Immature natural killer cell (primary cell): ENCODE measurements around the gene G6PC1. TPM values are rescaled to one million over a fixed set of nuclear protein-coding genes. Genes with fewer than 3 reads are reported as not detected.
"Not testable (repeated sequence)": the region's sequence is repeated elsewhere in the genome, so short reads cannot be mapped to it uniquely, and the experiment has no call there.

ENCODE experiments used
- DNase-seq, 3 donors: peaks; one replicate each; pipeline ENCODE4 v3.0.0; 2022; ENCODE audit warnings: mixed read lengths in 1 of 3
- H3K27ac Mint-ChIP-seq, 6 donors: one replicate each; pipeline ENCODE4 v1.8.0; 2020; ENCODE audit warnings: mixed read lengths in 6 of 6, mild to moderate bottlenecking in 5 of 6, inconsistent platforms in 4 of 6, moderate library complexity in 3 of 6
- H3K27me3 Mint-ChIP-seq, 3 donors: one replicate each; pipeline ENCODE4 v1.8.0; 2020 to 2021; ENCODE audit warnings: low read depth in 3 of 3, mild to moderate bottlenecking in 3 of 3, mixed read lengths in 3 of 3, moderate library complexity in 3 of 3, inconsistent platforms in 1 of 3
- H3K36me3 Mint-ChIP-seq, 3 donors: one replicate each; pipeline ENCODE4 v1.8.0; 2020; ENCODE audit warnings: mixed read lengths in 3 of 3, inconsistent platforms in 2 of 3, mild to moderate bottlenecking in 2 of 3
- H3K4me1 Mint-ChIP-seq, 2 donors: one replicate each; pipeline ENCODE4 v1.8.0; 2020; ENCODE audit warnings: inconsistent platforms in 2 of 2, mild to moderate bottlenecking in 2 of 2, mixed read lengths in 2 of 2, moderate library complexity in 1 of 2
- H3K4me3 Mint-ChIP-seq, 5 donors: one replicate each; pipeline ENCODE4 v1.8.0; 2020; ENCODE audit warnings: mild to moderate bottlenecking in 5 of 5, mixed read lengths in 5 of 5, inconsistent platforms in 3 of 5, moderate library complexity in 3 of 5
- H3K9me3 Mint-ChIP-seq, 6 donors: one replicate each; pipeline ENCODE4 v1.8.0; 2020; ENCODE audit warnings: mild to moderate bottlenecking in 6 of 6, mixed read lengths in 6 of 6, inconsistent platforms in 4 of 6, moderate library complexity in 3 of 6
- polyA plus RNA-seq, 3 donors: library from polyadenylated mRNA; unstranded; fragments of 300-500 nt; fragmentation: Illumina TruSeq; gene quantifications; one replicate each; pipeline ENCODE4 v1.2.3, GENCODE V29; 2021

G6PC1 gene
- polyA plus RNA-seq, 3 donors from 2014 or later = not detected

GRCh38 chr17:42901535-42902229 is 1.1 kb downstream of the G6PC1 start:
- no peak overlapping the region for H3K27ac Mint-ChIP-seq
- no peaks in the 10 kb centered on the region for H3K9me3 Mint-ChIP-seq
- no peaks in the 10 kb centered on the region for H3K4me1 Mint-ChIP-seq
- no peaks in the 10 kb centered on the region for H3K36me3 Mint-ChIP-seq
- peaks cover 5 to 9% (median 5%) of the 10 kb centered on the region in 3 donors for H3K27me3 Mint-ChIP-seq
- DNase-seq = no peak
- no peak overlapping the region for H3K4me3 Mint-ChIP-seq

- H3K36me3 Mint-ChIP-seq = no peaks in the 10 kb centered on the region
- DNase-seq = no peak
- no peak overlapping the region for H3K4me3 Mint-ChIP-seq
- H3K27ac Mint-ChIP-seq = no peak overlapping the region
- peaks cover 3 to 7% (median 5%) of the 10 kb centered on the region in 3 donors for H3K27me3 Mint-ChIP-seq
- no peaks in the 10 kb centered on the region for H3K9me3 Mint-ChIP-seq
- H3K4me1 Mint-ChIP-seq = no peaks in the 10 kb centered on the region
Measured at GRCh38 chr17:42904110-42904469, 3.5 kb downstream of the G6PC1 start.

DNA sequence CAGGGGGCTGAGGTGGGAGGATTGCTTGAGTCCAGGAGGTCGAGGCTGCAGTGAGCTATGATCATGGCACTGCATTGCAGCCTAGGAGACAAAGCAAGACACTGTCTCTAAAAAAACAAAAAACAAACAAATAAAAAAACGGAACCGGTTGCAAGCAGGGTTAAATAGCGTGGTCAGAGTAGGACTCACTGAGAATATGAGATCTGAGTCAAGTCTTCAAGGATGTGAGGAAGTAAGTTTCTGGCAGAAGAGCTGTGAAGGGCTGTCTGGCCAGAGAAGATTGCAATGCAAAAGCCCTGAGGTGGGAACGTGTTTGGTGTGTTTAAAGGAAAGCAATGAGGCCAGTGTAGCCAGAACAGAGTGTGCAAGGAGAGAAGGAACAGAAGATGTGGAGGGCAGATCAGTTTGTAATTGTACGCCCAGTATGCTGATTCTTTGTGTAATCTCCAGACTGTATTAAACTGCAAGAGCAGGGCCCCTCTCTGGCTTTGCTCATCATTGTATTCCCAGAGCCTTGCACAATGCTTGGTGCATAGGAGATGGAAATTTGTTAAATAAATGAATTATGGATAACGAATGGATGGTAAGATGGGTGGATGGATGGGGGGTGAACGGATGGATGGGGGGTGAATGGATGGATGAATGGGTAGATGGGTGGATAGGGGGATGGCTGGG is 6.3 kb downstream of the G6PC1 start:
- peaks cover 0 to 10% (median 5%) of the 10 kb centered on the region in 3 donors for H3K27me3 Mint-ChIP-seq
- DNase-seq = no peak
- no peak overlapping the region for H3K4me3 Mint-ChIP-seq
- no peak overlapping the region for H3K27ac Mint-ChIP-seq
- H3K9me3 Mint-ChIP-seq = no peaks in the 10 kb centered on the region
- no peaks in the 10 kb centered on the region for H3K36me3 Mint-ChIP-seq
- no peaks in the 10 kb centered on the region for H3K4me1 Mint-ChIP-seq

DNA sequence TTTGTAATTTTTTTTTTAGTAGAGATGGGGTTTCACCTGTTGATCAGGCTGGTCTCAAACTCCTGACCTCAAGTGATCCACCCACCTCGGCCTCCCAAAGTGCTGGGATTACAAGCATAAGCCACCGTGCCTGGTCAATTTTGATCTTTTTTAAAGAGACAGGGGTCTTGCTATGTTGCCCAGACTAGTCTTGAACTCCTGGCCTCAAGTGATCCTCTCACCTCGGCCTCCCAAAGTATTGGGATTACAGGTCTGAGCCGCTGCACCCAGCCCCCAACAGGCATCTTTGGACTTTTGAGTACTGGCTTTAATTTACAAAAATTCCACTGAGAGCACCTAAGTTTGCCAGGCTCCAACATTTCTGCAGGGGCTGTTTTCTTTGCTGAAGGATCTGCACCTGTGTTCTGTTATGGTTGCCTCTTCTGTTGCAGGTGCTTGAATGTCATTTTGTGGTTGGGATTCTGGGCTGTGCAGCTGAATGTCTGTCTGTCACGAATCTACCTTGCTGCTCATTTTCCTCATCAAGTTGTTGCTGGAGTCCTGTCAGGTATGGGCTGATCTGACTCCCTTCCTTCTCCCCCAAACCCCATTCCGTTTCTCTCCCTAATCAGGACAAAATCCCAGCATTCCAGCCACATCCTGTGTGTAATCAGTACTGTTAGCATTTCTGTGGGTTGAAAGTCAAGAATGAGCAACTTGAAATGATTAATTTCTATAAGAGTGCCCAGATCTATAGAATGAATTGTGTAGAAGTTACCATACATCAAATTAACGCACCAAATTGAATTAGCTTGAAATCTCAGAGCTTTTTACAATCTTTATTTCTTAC is 8.5 kb downstream of the G6PC1 start:
- H3K27ac Mint-ChIP-seq = no peak overlapping the region

GRCh38 chr17:42913522-42913921 is 12.9 kb downstream of the G6PC1 start:
- H3K36me3 Mint-ChIP-seq = no peaks in the 10 kb centered on the region
- no peak overlapping the region for H3K27ac Mint-ChIP-seq
- H3K4me3 Mint-ChIP-seq = no peak overlapping the region
- no peaks in the 10 kb centered on the region for H3K4me1 Mint-ChIP-seq
- DNase-seq = no peak
- H3K9me3 Mint-ChIP-seq = no peaks in the 10 kb centered on the region
- peaks cover 0 to 4% (median 4%) of the 10 kb centered on the region in 3 donors for H3K27me3 Mint-ChIP-seq

More for the DNA sequence above, 8.5 kb downstream of the G6PC1 start:
- Mint-ChIP-seq H3K27me3 (peaks cover 0 to 7% (median 5%) of the 10 kb centered on the region in 3 donors), H3K36me3 (no peaks in the 10 kb centered on the region), H3K9me3 (no peaks in the 10 kb centered on the region), H3K4me3 (no peak overlapping the region), H3K4me1 (no peaks in the 10 kb centered on the region)
- DNase-seq = no peak

DNA sequence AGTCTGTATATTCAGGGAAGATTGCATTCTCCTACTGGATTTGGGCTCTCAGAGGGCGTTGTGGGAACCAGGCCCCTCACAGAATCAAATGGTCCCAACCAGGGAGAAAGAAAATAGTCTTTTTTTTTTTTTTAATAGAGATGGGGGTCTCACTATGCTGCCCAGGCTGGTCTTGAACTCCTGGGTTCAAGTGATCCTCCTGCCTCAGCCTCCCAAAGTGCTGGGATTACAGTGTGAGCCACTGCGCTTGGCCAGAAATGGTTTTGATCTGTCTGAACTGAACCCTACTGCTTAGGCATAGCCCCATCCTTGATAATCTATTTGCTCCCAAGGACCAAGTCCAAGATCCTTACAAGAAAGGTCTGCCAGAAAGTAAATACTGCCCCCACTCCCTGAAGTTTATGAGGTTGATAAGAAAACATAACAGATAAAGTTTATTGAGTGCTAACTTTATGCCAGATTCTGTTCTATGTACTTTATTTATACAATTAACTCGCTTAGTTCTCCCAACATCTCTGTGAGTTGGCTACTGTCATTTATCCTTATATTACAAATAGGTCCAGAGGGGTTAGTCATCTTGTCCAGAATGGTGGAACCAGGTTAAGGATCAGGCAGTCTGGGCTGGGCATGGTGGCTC is 13.5 kb downstream of the G6PC1 start:
- DNase-seq = no peak
- no peak overlapping the region for H3K4me3 Mint-ChIP-seq
- no peaks in the 10 kb centered on the region for H3K9me3 Mint-ChIP-seq
- no peaks in the 10 kb centered on the region for H3K36me3 Mint-ChIP-seq
- H3K27me3 Mint-ChIP-seq = peaks cover 0 to 4% (median 4%) of the 10 kb centered on the region in 3 donors
- no peak overlapping the region for H3K27ac Mint-ChIP-seq
- H3K4me1 Mint-ChIP-seq = no peaks in the 10 kb centered on the region

DNA sequence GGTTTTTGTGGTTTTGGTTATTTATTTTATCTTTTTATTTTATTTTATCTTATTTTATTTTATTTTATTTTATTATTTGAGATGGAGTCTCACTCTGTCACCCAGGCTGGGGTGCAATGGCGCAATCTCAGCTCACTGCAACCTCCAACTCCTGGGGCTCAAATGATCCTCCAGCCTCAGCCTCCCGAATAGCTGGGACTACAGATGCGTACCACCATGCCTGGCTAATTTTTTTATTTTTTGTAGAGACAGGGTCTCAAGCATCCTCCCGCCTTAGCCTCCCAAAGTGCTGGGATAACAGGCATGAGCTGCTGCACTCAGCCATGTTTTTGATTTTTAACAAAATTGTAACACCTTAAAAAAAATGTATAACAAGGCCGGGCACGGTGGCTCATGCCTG is 14.7 kb downstream of the G6PC1 start:
- H3K27me3 Mint-ChIP-seq, H3K4me1 Mint-ChIP-seq, H3K4me3 Mint-ChIP-seq, H3K36me3 Mint-ChIP-seq, H3K9me3 Mint-ChIP-seq, DNase-seq, H3K27ac Mint-ChIP-seq: not testable (repeated sequence)

DNA sequence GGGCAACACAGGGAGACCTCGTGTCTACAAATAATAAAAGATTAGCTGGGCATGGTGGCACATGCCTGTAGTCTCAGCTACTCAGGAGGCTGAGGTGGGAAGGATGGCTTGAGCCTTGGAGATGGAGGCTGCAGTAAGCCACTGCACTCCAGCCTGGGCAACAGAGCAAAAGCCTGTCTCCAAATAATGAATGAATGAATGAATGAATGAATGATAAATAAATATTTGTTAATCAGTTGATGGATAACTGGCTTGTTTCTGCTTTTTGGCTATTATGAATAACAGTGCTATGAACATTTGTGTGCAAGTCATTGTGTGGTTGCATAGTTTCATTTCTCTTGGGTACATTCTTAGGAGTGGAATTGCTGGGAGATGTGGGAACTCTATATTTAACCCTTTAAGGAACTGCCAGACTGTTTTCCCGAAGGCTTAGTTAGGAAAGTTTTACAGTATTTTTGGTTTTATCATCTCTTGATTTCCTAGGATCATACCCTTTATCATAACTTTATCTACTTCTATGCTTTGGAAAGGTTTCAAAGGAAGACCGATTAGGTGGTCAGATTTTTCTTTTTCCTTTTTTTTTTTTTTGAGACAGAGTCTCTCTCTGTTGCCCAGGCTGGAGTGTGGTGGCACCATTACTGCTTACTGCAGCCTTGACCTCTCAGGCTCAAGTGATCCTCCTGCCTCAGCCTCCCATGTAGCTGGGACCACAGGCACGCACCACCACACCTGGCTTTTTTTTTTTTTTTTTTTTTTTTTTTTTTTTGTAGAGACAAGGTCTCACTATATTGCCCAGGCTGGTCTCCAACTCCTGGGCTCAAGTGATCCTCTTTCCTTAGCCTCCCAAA is 16.0 kb downstream of the G6PC1 start:
- H3K4me1 Mint-ChIP-seq, H3K36me3 Mint-ChIP-seq, DNase-seq, H3K4me3 Mint-ChIP-seq, H3K27me3 Mint-ChIP-seq, H3K9me3 Mint-ChIP-seq, H3K27ac Mint-ChIP-seq: not testable (repeated sequence)

- Mint-ChIP-seq H3K4me3 (no peak overlapping the region), H3K9me3 (no peaks in the 10 kb centered on the region), H3K36me3 (no peaks in the 10 kb centered on the region), H3K27ac (no peak overlapping the region), H3K4me1 (no peaks in the 10 kb centered on the region), H3K27me3 (peaks cover 1 to 4% (median 3%) of the 10 kb centered on the region in 3 donors)
- no peak for DNase-seq
Measured at GRCh38 chr17:42917236-42917603, 16.6 kb downstream of the G6PC1 start.

- Mint-ChIP-seq H3K27me3 (peaks cover 1 to 4% (median 4%) of the 10 kb centered on the region in 3 donors), H3K27ac (no peak overlapping the region), H3K9me3 (no peaks in the 10 kb centered on the region), H3K36me3 (no peaks in the 10 kb centered on the region), H3K4me1 (no peaks in the 10 kb centered on the region), H3K4me3 (no peak overlapping the region)
- no peak for DNase-seq
Measured at GRCh38 chr17:42918902-42919521, 18.4 kb downstream of the G6PC1 start.

GRCh38 chr17:42919522-42920077 is 19.0 kb downstream of the G6PC1 start:
- H3K36me3 Mint-ChIP-seq, H3K27ac Mint-ChIP-seq, H3K27me3 Mint-ChIP-seq, H3K4me3 Mint-ChIP-seq, DNase-seq, H3K4me1 Mint-ChIP-seq, H3K9me3 Mint-ChIP-seq: not testable (repeated sequence)

- DNase-seq = no peak
- Mint-ChIP-seq H3K27me3 (peaks cover 1 to 4% (median 4%) of the 10 kb centered on the region in 3 donors), H3K36me3 (no peaks in the 10 kb centered on the region), H3K9me3 (no peaks in the 10 kb centered on the region), H3K4me1 (no peaks in the 10 kb centered on the region), H3K4me3 (no peak overlapping the region), H3K27ac (no peak overlapping the region)
Measured at GRCh38 chr17:42920106-42920900, 19.7 kb downstream of the G6PC1 start.
